CD14-positive monocyte (primary cell): ENCODE data around the gene PRTN3. TPM values are rescaled to one million over a fixed set of nuclear protein-coding genes. Genes with fewer than 3 reads are reported as not detected.

Experiments used
- DNase-seq, 3 donors: peaks; one replicate each; pipeline ENCODE4 v3.0.0-alpha.2; 2011 to 2022
- H2AFZ ChIP-seq: 2 replicates; pipeline ENCODE4 v1.6.0; 2012; ENCODE audit warnings: mild to moderate bottlenecking, low read depth, low read length, inconsistent platforms; ENCODE audit not compliant: insufficient read depth, poor library complexity, severe bottlenecking
- H3K27ac ChIP-seq, 2 donors: 1 replicate in 1 of 2; 2 replicates in 1 of 2; pipeline ENCODE4 v1.5.1; 2012 to 2013; ENCODE audit warnings: low read length in 2 of 2, control low read depth in 1 of 2, inconsistent platforms in 1 of 2, low read depth in 1 of 2, mild to moderate bottlenecking in 1 of 2
- H3K27me3 ChIP-seq, 2 donors: one replicate each; pipeline versions ENCODE4 v1.6.0 to v1.6.1; 2011 to 2013; ENCODE audit warnings: low read length in 2 of 2; ENCODE audit not compliant: control insufficient read depth in 2 of 2, insufficient read depth in 2 of 2
- H3K36me3 ChIP-seq, 2 donors: replicated peaks in 1 of 2; 1 replicate in 1 of 2; 2 replicates in 1 of 2; pipeline versions ENCODE4 v1.5.1 to v1.6.1; 2012 to 2013; ENCODE audit warnings: low read length in 2 of 2, control low read depth in 1 of 2, inconsistent platforms in 1 of 2, mild to moderate bottlenecking in 1 of 2; ENCODE audit not compliant: insufficient read depth in 2 of 2, control insufficient read depth in 1 of 2
- H3K4me1 ChIP-seq, 2 donors: 1 replicate in 1 of 2; 2 replicates in 1 of 2; pipeline versions ENCODE4 v1.5.1 to v1.6.1; 2012 to 2013; ENCODE audit warnings: low read length in 2 of 2, control low read depth in 1 of 2, inconsistent platforms in 1 of 2, mild to moderate bottlenecking in 1 of 2, moderate library complexity in 1 of 2; ENCODE audit not compliant: insufficient read depth in 2 of 2, control insufficient read depth in 1 of 2
- H3K4me2 ChIP-seq: replicated peaks from 2 replicates; pipeline ENCODE3; 2012; ENCODE audit warnings: low read length, moderate library complexity, mild to moderate bottlenecking; ENCODE audit not compliant: poor library complexity, severe bottlenecking; ENCODE audit errors: extremely low read depth
- H3K4me3 ChIP-seq, 3 experiments: fragments of 200-600 bp in 1 of 3; sonication (generic) in 1 of 3; replicated peaks in 1 of 3; 1 replicate in 2 of 3; 2 replicates in 1 of 3; pipeline ENCODE4 v1.5.1; 2011 to 2013; ENCODE audit warnings: low read length in 3 of 3, mild to moderate bottlenecking in 3 of 3, control low read depth in 2 of 3, low read depth in 2 of 3, inconsistent platforms in 1 of 3, moderate library complexity in 1 of 3
- H3K79me2 ChIP-seq: 2 replicates; pipeline ENCODE4 v1.6.0; 2012; ENCODE audit warnings: mild to moderate bottlenecking, control low read depth, inconsistent platforms, low read length, moderate library complexity; ENCODE audit not compliant: insufficient read depth
- H3K9ac ChIP-seq: 2 replicates; pipeline ENCODE4 v1.6.0; 2017; ENCODE audit warnings: low read length, mild to moderate bottlenecking; ENCODE audit not compliant: insufficient read depth, poor library complexity, severe bottlenecking
- H3K9me3 ChIP-seq, 2 donors: replicated peaks in 1 of 2; 1 replicate in 1 of 2; 2 replicates in 1 of 2; pipeline versions ENCODE4 v1.5.1 to v1.6.1; 2012 to 2013; ENCODE audit warnings: low read length in 2 of 2, control low read depth in 1 of 2; ENCODE audit not compliant: control insufficient read depth in 1 of 2, insufficient read depth in 1 of 2
- H4K20me1 ChIP-seq: 2 replicates; pipeline ENCODE4 v1.6.0; 2012; ENCODE audit warnings: mild to moderate bottlenecking, low read length, control low read depth, moderate library complexity; ENCODE audit not compliant: insufficient read depth
- H3K27ac Mint-ChIP-seq, 7 donors: one replicate each; pipeline ENCODE4 v1.8.0; 2020; ENCODE audit warnings: mild to moderate bottlenecking in 7 of 7, mixed read lengths in 7 of 7, moderate library complexity in 6 of 7, inconsistent platforms in 2 of 7
- H3K27me3 Mint-ChIP-seq, 3 donors: one replicate each; pipeline ENCODE4 v1.8.0; 2021 to 2022; ENCODE audit warnings: low read depth in 3 of 3, mild to moderate bottlenecking in 3 of 3, mixed read lengths in 3 of 3, moderate library complexity in 3 of 3, inconsistent platforms in 1 of 3
- H3K36me3 Mint-ChIP-seq, 2 donors: one replicate each; pipeline ENCODE4 v1.8.0; 2020; ENCODE audit warnings: mixed read lengths in 2 of 2, inconsistent platforms in 1 of 2, mild to moderate bottlenecking in 1 of 2
- H3K4me1 Mint-ChIP-seq: one replicate; pipeline ENCODE4 v1.8.0; 2020; ENCODE audit warnings: mild to moderate bottlenecking, mixed read lengths
- H3K4me3 Mint-ChIP-seq, 2 donors: one replicate each; pipeline ENCODE4 v1.8.0; 2020; ENCODE audit warnings: mild to moderate bottlenecking in 2 of 2, mixed read lengths in 2 of 2, moderate library complexity in 1 of 2
- H3K9me3 Mint-ChIP-seq, 7 donors: one replicate each; pipeline ENCODE4 v1.8.0; 2020 to 2022; ENCODE audit warnings: mixed read lengths in 7 of 7, mild to moderate bottlenecking in 6 of 7, moderate library complexity in 6 of 7, inconsistent platforms in 2 of 7
- WGBS: methylation state at CpG from one replicate; pipeline ENCODE4 v1.1.5; 2013; ENCODE audit warnings: missing lambda C conversion rate; ENCODE audit not compliant: insufficient coverage; 5-methylcytosine and 5-hydroxymethylcytosine counted together
- intact Hi-C, 2 donors: fragments of 100-400 bp; cut with micrococcal nuclease; formaldehyde crosslinking; loops; one replicate each; pipeline versions ENCODE4 v1.15.0 to v1.15.1; 2023
- polyA plus RNA-seq, 3 donors: library from polyadenylated mRNA; depleted of rRNA in 1 of 3; unstranded in 2 of 3; stranded (reverse) in 1 of 3; fragments of 300-500 nt in 2 of 3; fragments of >200 nt in 1 of 3; fragmentation: Illumina TruSeq in 2 of 3; gene quantifications; 1 replicate in 2 of 3; 2 replicates in 1 of 3; pipeline ENCODE4 v1.2.3, GENCODE V29; 2012 to 2021
- TF ChIP-seq, protein P1 (sequence below): fragments of 200-600 bp; IDR thresholded peaks from one replicate; pipeline ENCODE4 v1.8.0; 2022; ENCODE audit warnings: antibody characterized with exemption, mild to moderate bottlenecking

PRTN3 gene
- polyA plus RNA-seq, 3 donors: 0.11 TPM; not detected in 2

GRCh38 chr19:850221-850978, 9.6 kb downstream of the PRTN3 start:
- peak overlapping the region; percentile 27 for H3K9ac ChIP-seq
- no peaks in the 10 kb centered on the region for H3K36me3 ChIP-seq
- H4K20me1 ChIP-seq: no peaks in the 10 kb centered on the region
- TF ChIP-seq, protein P1, sequence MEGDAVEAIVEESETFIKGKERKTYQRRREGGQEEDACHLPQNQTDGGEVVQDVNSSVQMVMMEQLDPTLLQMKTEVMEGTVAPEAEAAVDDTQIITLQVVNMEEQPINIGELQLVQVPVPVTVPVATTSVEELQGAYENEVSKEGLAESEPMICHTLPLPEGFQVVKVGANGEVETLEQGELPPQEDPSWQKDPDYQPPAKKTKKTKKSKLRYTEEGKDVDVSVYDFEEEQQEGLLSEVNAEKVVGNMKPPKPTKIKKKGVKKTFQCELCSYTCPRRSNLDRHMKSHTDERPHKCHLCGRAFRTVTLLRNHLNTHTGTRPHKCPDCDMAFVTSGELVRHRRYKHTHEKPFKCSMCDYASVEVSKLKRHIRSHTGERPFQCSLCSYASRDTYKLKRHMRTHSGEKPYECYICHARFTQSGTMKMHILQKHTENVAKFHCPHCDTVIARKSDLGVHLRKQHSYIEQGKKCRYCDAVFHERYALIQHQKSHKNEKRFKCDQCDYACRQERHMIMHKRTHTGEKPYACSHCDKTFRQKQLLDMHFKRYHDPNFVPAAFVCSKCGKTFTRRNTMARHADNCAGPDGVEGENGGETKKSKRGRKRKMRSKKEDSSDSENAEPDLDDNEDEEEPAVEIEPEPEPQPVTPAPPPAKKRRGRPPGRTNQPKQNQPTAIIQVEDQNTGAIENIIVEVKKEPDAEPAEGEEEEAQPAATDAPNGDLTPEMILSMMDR: no peak
- peak overlapping the region; percentile 41 for H2AFZ ChIP-seq
- H3K27me3 Mint-ChIP-seq: peaks cover 20 to 43% (median 31%) of the 10 kb centered on the region in 3 donors
- H3K27me3 ChIP-seq: peaks cover 0 to 22% of the 10 kb centered on the region in 2 donors
- H3K4me1 ChIP-seq: peaks cover 38 to 54% of the 10 kb centered on the region in 2 donors
- H3K9me3 ChIP-seq: no peaks in the 10 kb centered on the region
- peaks cover 0 to 3% (median 0%) of the 10 kb centered on the region in 7 donors for H3K9me3 Mint-ChIP-seq
- H3K27ac Mint-ChIP-seq: peak overlapping the region in 2 of 7 donors; percentile 75 to 82
- H3K4me1 Mint-ChIP-seq: peaks cover 50% of the 10 kb centered on the region
- H3K4me3 Mint-ChIP-seq: peak overlapping the region; percentile 52 to 59
- H3K36me3 Mint-ChIP-seq: peaks cover 0 to 2% of the 10 kb centered on the region in 2 donors
- WGBS: 5% methylated on average over 20 of the region's 28 CpGs
- peak overlapping the region; percentile 63 for H3K4me2 ChIP-seq
- intact Hi-C loops: loop anchor here (5.0 kb wide), 2 partner anchors 33 to 78 kb away; no protein-coding TSS in a partner anchor
- peak overlapping the region in 2 of 3 experiments; percentile 7 to 60 for H3K4me3 ChIP-seq
- DNase-seq: peak in 2 of 3 donors; percentile 47 to 49
- no peak overlapping the region for H3K27ac ChIP-seq
- peaks cover 22% of the 10 kb centered on the region for H3K79me2 ChIP-seq

DNA sequence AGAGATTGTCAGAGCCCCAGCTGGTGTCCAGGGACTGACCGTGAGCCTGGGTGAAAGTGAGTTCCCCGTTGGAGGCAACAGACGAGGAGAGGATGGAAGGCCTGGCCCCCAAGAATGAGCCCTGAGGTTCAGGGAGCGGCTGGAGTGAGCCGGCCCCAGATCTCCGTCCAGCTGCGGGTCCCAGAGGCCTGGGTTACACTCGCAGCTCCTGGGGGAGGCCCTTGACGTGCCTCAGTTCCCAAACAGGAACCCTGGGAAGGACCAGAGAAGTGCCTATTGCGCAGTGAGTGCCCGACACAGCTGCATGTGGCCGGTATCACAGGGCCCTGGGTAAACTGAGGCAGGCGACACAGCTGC, 10.2 kb downstream of the PRTN3 start:
- Histone ChIP-seq H3K9me3 (no peaks in the 10 kb centered on the region), H2AFZ (peak overlapping the region; percentile 41), H3K4me1 (peaks cover 38 to 54% of the 10 kb centered on the region in 2 donors), H3K9ac (peak overlapping the region; percentile 27), H3K79me2 (peaks cover 22% of the 10 kb centered on the region), H3K36me3 (no peaks in the 10 kb centered on the region), H3K27ac (no peak overlapping the region), H3K4me3 (peak overlapping the region in 2 of 3 experiments; percentile 7 to 60), H4K20me1 (no peaks in the 10 kb centered on the region), H3K4me2 (peak overlapping the region; percentile 63), H3K27me3 (peaks cover 0 to 22% of the 10 kb centered on the region in 2 donors)
- H3K36me3 Mint-ChIP-seq: no peaks in the 10 kb centered on the region
- peak overlapping the region in 1 of 7 donors; percentile 75 for H3K27ac Mint-ChIP-seq
- intact Hi-C loops: loop anchor here (5.0 kb wide), 2 partner anchors 34 to 79 kb away; no protein-coding TSS in a partner anchor
- 15% methylated on average over 13 of the region's 13 CpGs for WGBS
- TF ChIP-seq, protein P1: no peak
- H3K4me3 Mint-ChIP-seq: peak overlapping the region; percentile 52 to 59
- DNase-seq: no peak
- peaks cover 0 to 2% (median 0%) of the 10 kb centered on the region in 7 donors for H3K9me3 Mint-ChIP-seq
- H3K27me3 Mint-ChIP-seq: peaks cover 16 to 37% (median 26%) of the 10 kb centered on the region in 3 donors
- H3K4me1 Mint-ChIP-seq: peaks cover 45% of the 10 kb centered on the region
